K562 (cell line): ENCODE results near the gene SERPINE1. TPM values are rescaled to one million over a fixed set of nuclear protein-coding genes. Genes with fewer than 3 reads are reported as not detected.

ENCODE experiments used
- CREB5 ChIP-seq: fragments of 250-450 bp; sonication (Bioruptor Pico); IDR thresholded peaks from 2 replicates; pipeline ENCODE4 v1.5.0; 2020; ENCODE audit warnings: mild to moderate bottlenecking
- ELF1 ChIP-seq: fragments of 200-800 bp; sonication (Bioruptor generic); IDR thresholded peaks from 2 replicates; pipeline ENCODE4 v1.6.1; 2016; ENCODE audit warnings: missing genetic modification characterization, missing compliant biosample characterization
- FOS ChIP-seq: IDR thresholded peaks from 3 replicates; pipeline ENCODE4 v1.6.1; 2011; ENCODE audit not compliant: insufficient read length; ENCODE audit errors: extremely low read depth
- FOXO4 ChIP-seq: fragments of 450-650 bp; formaldehyde crosslinking; IDR thresholded peaks from 2 replicates; pipeline ENCODE4 v1.4.0; 2020; ENCODE audit warnings: mild to moderate bottlenecking, moderate library complexity
- HLTF ChIP-seq: fragments of 450-650 bp; IDR thresholded peaks from 2 replicates; pipeline ENCODE4 v1.6.1; 2016
- HOXB6 ChIP-seq: fragments of 250-450 bp; sonication (Bioruptor Pico); IDR thresholded peaks from 2 replicates; pipeline ENCODE4 v1.5.1; 2022; ENCODE audit warnings: mild to moderate bottlenecking, borderline replicate concordance
- MED1 ChIP-seq: sonication (generic); formaldehyde crosslinking; IDR thresholded peaks from 2 replicates; pipeline ENCODE4 v1.8.1; 2023; ENCODE audit warnings: missing genetic modification reagents, borderline replicate concordance
- MIER1 ChIP-seq: fragments of 450-650 bp; IDR thresholded peaks from 2 replicates; pipeline ENCODE4 v1.6.1; 2016; ENCODE audit warnings: antibody characterized with exemption, mild to moderate bottlenecking, low read depth
- MLLT1 ChIP-seq, 2 experiments: fragments of 450-650 bp; IDR thresholded peaks; 2 replicates each; pipeline ENCODE4 v1.6.1; 2016
- NFYB ChIP-seq: IDR thresholded peaks from 2 replicates; pipeline ENCODE4 v1.6.1; 2011; ENCODE audit warnings: mild to moderate bottlenecking, moderate library complexity; ENCODE audit not compliant: insufficient read length; ENCODE audit errors: extremely low read depth
- PHF20 ChIP-seq: fragments of 450-650 bp; IDR thresholded peaks from 2 replicates; pipeline ENCODE4 v1.6.1; 2018; ENCODE audit not compliant: partially characterized antibody
- RAD21 ChIP-seq, 2 experiments: fragments of 250-450 bp in 1 of 2; fragments of 450-650 bp in 1 of 2; sonication (Bioruptor Pico) in 1 of 2; formaldehyde crosslinking in 1 of 2; IDR thresholded peaks in 1 of 2; conservative IDR thresholded peaks in 1 of 2; 2 replicates each; pipeline versions ENCODE4 v1.4.0 to v1.8.0; 2020 to 2022; ENCODE audit warnings: mild to moderate bottlenecking in 2 of 2, moderate library complexity in 1 of 2
- SAFB2 ChIP-seq: fragments of 200-400 bp; formaldehyde crosslinking; IDR thresholded peaks from 2 replicates; pipeline ENCODE4 v1.6.1; 2018; ENCODE audit warnings: borderline replicate concordance, low read length, low read depth, moderate library complexity; ENCODE audit not compliant: severe bottlenecking
- SRF ChIP-seq, 2 experiments: fragments of 250-450, 450-650 bp in 1 of 2; sonication (Bioruptor Pico) in 1 of 2; sonication (generic) in 1 of 2; formaldehyde crosslinking; IDR thresholded peaks; 2 replicates each; pipeline versions ENCODE4 v1.5.0 to v1.5.1; 2020 to 2022; ENCODE audit warnings: mild to moderate bottlenecking in 1 of 2, missing genetic modification reagents in 1 of 2
- TOE1 ChIP-seq, 2 experiments: fragments of 450-650 bp in 1 of 2; sonication (generic) in 1 of 2; formaldehyde crosslinking in 1 of 2; IDR thresholded peaks; 2 replicates each; pipeline versions ENCODE4 v1.7.1 to v1.8.0; 2016 to 2022; ENCODE audit warnings: borderline replicate concordance in 2 of 2, mild to moderate bottlenecking in 2 of 2, antibody characterized with exemption in 1 of 2, inconsistent platforms in 1 of 2, low read depth in 1 of 2, missing genetic modification reagents in 1 of 2, moderate library complexity in 1 of 2
- USF1 ChIP-seq: sonication (generic); formaldehyde crosslinking; IDR thresholded peaks from 2 replicates; pipeline ENCODE4 v1.9.0; 2022; ENCODE audit warnings: mild to moderate bottlenecking, missing genetic modification reagents
- ZBTB26 ChIP-seq: fragments of 450-650 bp; formaldehyde crosslinking; IDR thresholded peaks from 2 replicates; pipeline ENCODE4 v1.4.0; 2022; ENCODE audit warnings: missing genetic modification characterization
- ZFP36 ChIP-seq: fragments of 150-350 bp; IDR thresholded peaks from 2 replicates; pipeline ENCODE4 v1.6.1; 2018; ENCODE audit warnings: low read length, low read depth; ENCODE audit not compliant: partially characterized antibody
- ZNF121 ChIP-seq: sonication (generic); formaldehyde crosslinking; conservative IDR thresholded peaks from 2 replicates; pipeline ENCODE4 v1.8.0; 2022; ENCODE audit warnings: missing genetic modification reagents
- ZNF175 ChIP-seq: fragments of 200-800 bp; sonication (Bioruptor generic); IDR thresholded peaks from 2 replicates; pipeline ENCODE4 v1.6.1; 2016; ENCODE audit warnings: low read depth, mild to moderate bottlenecking, missing genetic modification characterization, missing compliant biosample characterization
- polyA plus RNA-seq, 8 experiments: library from polyadenylated mRNA; depleted of rRNA in 4 of 8; stranded (reverse) in 5 of 8; unstranded in 3 of 8; fragments of >200 nt; fragmentation: Nextera tagmentation in 2 of 8; fragmentation: Illumina TruSeq in 1 of 8; extraction: Ambion mirVana in 2 of 8; extraction: Trizol in 1 of 8; gene quantifications; 2 replicates each; pipeline versions ENCODE4 v1.2.1 to v1.2.3, GENCODE V29; 2011 to 2014; ENCODE audit warnings: inconsistent platforms in 1 of 8, missing spikeins in 1 of 8
- total RNA-seq, 7 experiments: library from RNA; depleted of rRNA in 6 of 7; stranded (reverse); fragments of >200 nt in 6 of 7; fragmentation: Illumina TruSeq in 2 of 7; extraction: Trizol in 2 of 7; gene quantifications; 2 replicates each; pipeline versions ENCODE4 v1.2.1 to v1.2.3, GENCODE V29; 2011 to 2021; ENCODE audit warnings: low replicate concordance in 1 of 7

The SERPINE1 gene
- total and polyA plus RNA-seq, 9 of the 15 experiments (the other 6 are each of a cell fraction or from before 2014, with no cell fraction given), result 0.22 to 4.8 (median 0.91) TPM

- TF ChIP-seq MLLT1 (IDR thresholded peaks at IDR 0.05) (peak; percentile 37 to 66; a peak in 2 of 4 replicates), NFYB (no peak), RAD21 (CRISPR knock-in tag; conservative IDR thresholded peaks at IDR 0.05 in 1 of 2, IDR thresholded peaks at IDR 0.05 in 1 of 2) (no peak), MED1 (no peak), ELF1 (peak; percentile 74), PHF20 (no peak), FOS (no peak), HLTF (no peak), ZBTB26 (CRISPR knock-in tag) (peak; percentile 88), TOE1 (IDR thresholded peaks at IDR 0.05; ENCODE audit: borderline replicate concordance) (no peak), TOE1 (CRISPR knock-in tag; IDR thresholded peaks at IDR 0.05; ENCODE audit: borderline replicate concordance, low read depth) (no peak), SRF (CRISPR knock-in tag; IDR thresholded peaks at IDR 0.05) (no peak), CREB5 (no peak), MIER1 (no peak), FOXO4 (no peak), ZNF175 (peak; percentile 76; the same call in 1 of the 2 replicates), SAFB2 (no peak), ZFP36 (no peak), HOXB6 (no peak), USF1 (CRISPR knock-in tag) (no peak), ZNF121 (CRISPR knock-in tag) (no peak)
Measured at GRCh38 chr7:101121991-101122932, 4.6 kb upstream of the SERPINE1 start (continued).
